A549 (cell line): ENCODE measurements around the gene TVP23B.
"Not testable (repeated sequence)": the region's sequence is repeated elsewhere in the genome, so short reads cannot be mapped to it uniquely, and the experiment has no call there.

ENCODE experiments used
- GATA3 ChIP-seq: IDR thresholded peaks from 2 replicates; pipeline ENCODE4 v1.6.1; 2012; ENCODE audit warnings: borderline replicate concordance
- PHF8 ChIP-seq: fragments of 200-600 bp; sonication (generic); IDR thresholded peaks from 2 replicates; pipeline ENCODE4 v1.6.1; 2016; ENCODE audit warnings: low read depth, mild to moderate bottlenecking, antibody characterized with exemption, moderate library complexity, borderline replicate concordance
- POLR2A ChIP-seq: IDR thresholded peaks from 2 replicates; pipeline ENCODE4 v1.6.1; 2012; ENCODE audit warnings: mild to moderate bottlenecking, low read length
- TF ChIP-seq, protein P1 (sequence below): fragments of >200 bp; sonication (Bioruptor Twin); formaldehyde crosslinking; IDR thresholded peaks from 3 replicates; pipeline ENCODE4 v1.5.1; 2016

DNA sequence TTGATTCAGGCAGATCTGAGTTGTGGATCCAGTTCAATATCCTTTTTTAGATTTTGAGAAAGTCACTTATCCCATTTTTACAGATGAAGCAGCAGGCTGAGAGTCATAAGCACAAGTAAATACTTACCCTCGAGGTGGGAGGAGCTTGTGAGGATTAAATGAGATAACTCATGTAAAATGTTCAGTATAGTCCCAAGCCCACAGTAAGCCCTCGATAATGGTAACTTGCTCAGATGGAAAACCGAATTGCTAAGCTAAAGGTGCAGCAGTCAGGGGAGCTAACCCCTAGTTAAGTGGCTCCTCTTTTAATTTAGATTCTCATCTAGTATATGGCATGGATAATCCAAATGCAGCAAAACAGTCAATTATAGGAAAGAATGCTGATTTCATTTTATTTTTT lies 34.9 kb downstream of the TVP23B start:
- TF ChIP-seq, protein P1, sequence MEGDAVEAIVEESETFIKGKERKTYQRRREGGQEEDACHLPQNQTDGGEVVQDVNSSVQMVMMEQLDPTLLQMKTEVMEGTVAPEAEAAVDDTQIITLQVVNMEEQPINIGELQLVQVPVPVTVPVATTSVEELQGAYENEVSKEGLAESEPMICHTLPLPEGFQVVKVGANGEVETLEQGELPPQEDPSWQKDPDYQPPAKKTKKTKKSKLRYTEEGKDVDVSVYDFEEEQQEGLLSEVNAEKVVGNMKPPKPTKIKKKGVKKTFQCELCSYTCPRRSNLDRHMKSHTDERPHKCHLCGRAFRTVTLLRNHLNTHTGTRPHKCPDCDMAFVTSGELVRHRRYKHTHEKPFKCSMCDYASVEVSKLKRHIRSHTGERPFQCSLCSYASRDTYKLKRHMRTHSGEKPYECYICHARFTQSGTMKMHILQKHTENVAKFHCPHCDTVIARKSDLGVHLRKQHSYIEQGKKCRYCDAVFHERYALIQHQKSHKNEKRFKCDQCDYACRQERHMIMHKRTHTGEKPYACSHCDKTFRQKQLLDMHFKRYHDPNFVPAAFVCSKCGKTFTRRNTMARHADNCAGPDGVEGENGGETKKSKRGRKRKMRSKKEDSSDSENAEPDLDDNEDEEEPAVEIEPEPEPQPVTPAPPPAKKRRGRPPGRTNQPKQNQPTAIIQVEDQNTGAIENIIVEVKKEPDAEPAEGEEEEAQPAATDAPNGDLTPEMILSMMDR = not testable (repeated sequence)
- TF ChIP-seq GATA3, PHF8, POLR2A: not testable (repeated sequence)
